Adrenal gland (tissue), 5 donors: ENCODE measurements around the gene RAD51B.

ENCODE experiments used
- CTCF ChIP-seq, 6 experiments: fragments of 450-650 bp in 4 of 6; fragments of 200-600 bp in 2 of 6; sonication (generic) in 1 of 6; IDR thresholded peaks; 1 replicate in 5 of 6; 2 replicates in 1 of 6; pipeline versions ENCODE4 v1.5.1 to v1.8.0; 2016 to 2021; ENCODE audit warnings: antibody characterized with exemption in 6 of 6, mild to moderate bottlenecking in 2 of 6, moderate library complexity in 1 of 6
- POLR2A ChIP-seq, 2 donors: fragments of 450-650 bp; IDR thresholded peaks; one replicate each; pipeline ENCODE4 v1.6.1; 2017; ENCODE audit warnings: antibody characterized with exemption in 2 of 2, mild to moderate bottlenecking in 2 of 2, moderate library complexity in 1 of 2
- donor health status: DM: no; HTN: no; CAD: no.

GRCh38 chr14:68759937-68760336 is 940.4 kb downstream of the RAD51B start:
- no peak for TF ChIP-seq CTCF (IDR thresholded peaks at IDR 0.05)
- no peak for TF ChIP-seq POLR2A (IDR thresholded peaks at IDR 0.05)
